Keratinocyte (primary cell): ENCODE measurements around the gene NIN.

ENCODE experiments used
- EZH2 ChIP-seq: IDR thresholded peaks from one replicate; pipeline ENCODE4 v1.6.1; 2012; ENCODE audit warnings: inconsistent platforms, mild to moderate bottlenecking, low read length, moderate library complexity
- TF ChIP-seq, protein P1 (sequence below), 3 experiments: IDR thresholded peaks in 1 of 3; conservative IDR thresholded peaks in 1 of 3; optimal IDR thresholded peaks in 1 of 3; 2 replicates in 2 of 3; 3 replicates in 1 of 3; pipeline versions ENCODE3 to v1.5.1; 2011; ENCODE audit warnings: low read length in 3 of 3, mild to moderate bottlenecking in 3 of 3, moderate library complexity in 2 of 3, control low read depth in 1 of 3, inconsistent platforms in 1 of 3; ENCODE audit not compliant: insufficient read depth in 2 of 3; ENCODE audit errors: extremely low read depth in 1 of 3

DNA sequence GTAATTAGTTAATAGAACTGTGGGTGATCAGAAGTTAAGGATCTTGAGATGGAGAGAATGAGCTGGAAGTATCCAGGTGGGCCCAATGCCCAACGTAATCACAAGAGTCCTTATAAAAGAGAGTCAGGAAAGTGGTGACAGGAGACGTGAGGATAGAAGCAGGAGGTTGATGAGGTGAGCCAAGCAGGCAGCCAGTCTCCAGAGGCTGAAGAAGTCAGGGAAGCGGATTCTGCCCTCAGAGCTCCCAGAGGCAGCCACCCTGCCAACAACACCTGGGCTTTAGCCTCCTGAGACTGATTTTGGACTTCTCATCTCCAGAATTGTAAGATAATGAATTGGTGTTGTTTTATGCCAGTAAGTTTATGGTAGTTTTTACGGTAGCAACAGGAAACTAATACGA, 152.8 kb downstream of the NIN start:
- TF ChIP-seq, protein P1, sequence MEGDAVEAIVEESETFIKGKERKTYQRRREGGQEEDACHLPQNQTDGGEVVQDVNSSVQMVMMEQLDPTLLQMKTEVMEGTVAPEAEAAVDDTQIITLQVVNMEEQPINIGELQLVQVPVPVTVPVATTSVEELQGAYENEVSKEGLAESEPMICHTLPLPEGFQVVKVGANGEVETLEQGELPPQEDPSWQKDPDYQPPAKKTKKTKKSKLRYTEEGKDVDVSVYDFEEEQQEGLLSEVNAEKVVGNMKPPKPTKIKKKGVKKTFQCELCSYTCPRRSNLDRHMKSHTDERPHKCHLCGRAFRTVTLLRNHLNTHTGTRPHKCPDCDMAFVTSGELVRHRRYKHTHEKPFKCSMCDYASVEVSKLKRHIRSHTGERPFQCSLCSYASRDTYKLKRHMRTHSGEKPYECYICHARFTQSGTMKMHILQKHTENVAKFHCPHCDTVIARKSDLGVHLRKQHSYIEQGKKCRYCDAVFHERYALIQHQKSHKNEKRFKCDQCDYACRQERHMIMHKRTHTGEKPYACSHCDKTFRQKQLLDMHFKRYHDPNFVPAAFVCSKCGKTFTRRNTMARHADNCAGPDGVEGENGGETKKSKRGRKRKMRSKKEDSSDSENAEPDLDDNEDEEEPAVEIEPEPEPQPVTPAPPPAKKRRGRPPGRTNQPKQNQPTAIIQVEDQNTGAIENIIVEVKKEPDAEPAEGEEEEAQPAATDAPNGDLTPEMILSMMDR (optimal IDR thresholded peaks at IDR 0.05 in 1 of 3, IDR thresholded peaks at IDR 0.05 in 1 of 3, conservative IDR thresholded peaks at IDR 0.05 in 1 of 3; ENCODE audit: extremely low read depth in 1 of 3, insufficient read depth in 2 of 3, low read length in 3 of 3) = no peak
- TF ChIP-seq EZH2 = no peak
